GM20000 (cell line): ENCODE data around the gene GC.

Source experiments
- DNase-seq: peaks from one replicate; pipeline ENCODE4 v3.0.0; 2012; ENCODE audit warnings: low spot score
- CTCF ChIP-seq: IDR thresholded peaks from 2 replicates; pipeline ENCODE4 v1.5.1; 2012; ENCODE audit warnings: mild to moderate bottlenecking, control low read depth; ENCODE audit errors: extremely low read depth, missing control alignments

The GC gene

DNA sequence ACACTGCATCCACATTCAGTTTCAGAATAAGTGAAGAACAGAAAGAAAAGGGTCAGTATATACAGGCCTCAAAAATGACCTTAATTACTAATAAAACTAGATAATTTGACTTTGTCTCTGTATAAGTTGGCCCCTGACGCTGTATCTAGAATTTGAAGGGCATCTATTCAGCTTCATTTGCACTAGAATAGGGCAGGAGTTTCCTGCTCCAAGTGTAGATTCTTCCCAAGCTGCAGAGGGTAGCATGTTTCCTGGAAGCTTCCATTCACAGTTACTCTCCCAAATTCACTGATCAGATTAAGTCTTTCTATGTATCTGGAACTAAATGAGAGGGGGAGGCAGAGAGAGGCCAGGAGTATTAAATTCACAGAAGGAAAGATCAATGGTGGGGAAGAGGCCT, 90.9 kb downstream of the GC start:
- no peak for DNase-seq
- TF ChIP-seq CTCF, result no peak

DNA sequence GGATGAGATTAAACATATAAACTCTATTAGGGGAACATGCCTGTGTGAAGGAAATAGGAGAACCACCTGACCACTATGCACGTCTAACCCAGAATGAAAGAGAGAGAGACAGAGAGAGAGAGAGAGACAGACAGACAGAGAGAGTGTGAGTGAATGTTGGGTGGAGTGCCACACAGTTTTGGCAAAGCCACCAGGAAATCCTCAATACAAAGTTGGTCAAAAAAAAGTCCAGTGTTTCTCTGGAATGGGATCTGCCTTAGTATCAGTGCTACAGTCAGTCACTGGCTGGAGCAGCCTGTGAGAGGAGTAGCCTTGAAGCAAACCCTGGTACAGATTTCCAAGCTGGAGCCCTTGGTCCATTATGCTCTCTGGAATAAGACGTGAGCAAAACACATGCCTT, 91.7 kb downstream of the GC start:
- TF ChIP-seq CTCF, result no peak
- DNase-seq, result no peak
